HUES64 (cell line): ENCODE data around the gene AP1S2.
"Not testable (repeated sequence)": the region's sequence is repeated elsewhere in the genome, so short reads cannot be mapped to it uniquely, and the experiment has no call there.

ENCODE experiments used
- H3K27ac ChIP-seq: 2 replicates; pipeline ENCODE4 v1.7.0; 2013; ENCODE audit warnings: low read depth, low read length, inconsistent platforms
- H3K27me3 ChIP-seq: 2 replicates; pipeline ENCODE4 v1.6.1; 2013; ENCODE audit warnings: mild to moderate bottlenecking, low read length; ENCODE audit not compliant: insufficient read depth
- H3K36me3 ChIP-seq: 2 replicates; pipeline ENCODE4 v1.6.1; 2013; ENCODE audit warnings: mild to moderate bottlenecking, low read length; ENCODE audit not compliant: insufficient read depth
- H3K4me1 ChIP-seq: 2 replicates; pipeline ENCODE4 v1.6.1; 2013; ENCODE audit warnings: mild to moderate bottlenecking, low read length, moderate library complexity; ENCODE audit not compliant: insufficient read depth
- H3K4me3 ChIP-seq: 2 replicates; pipeline ENCODE4 v1.5.1; 2013; ENCODE audit warnings: mild to moderate bottlenecking, low read length, moderate library complexity
- H3K9ac ChIP-seq: 2 replicates; pipeline ENCODE4 v1.6.1; 2013; ENCODE audit warnings: mild to moderate bottlenecking, low read depth, low read length
- H3K9me3 ChIP-seq: 2 replicates; pipeline ENCODE4 v1.6.1; 2013; ENCODE audit warnings: low read depth, low read length; ENCODE audit not compliant: insufficient read depth
- WGBS: fragments of 150-250, 120-280 bp; methylation state at CpG from one replicate; pipeline ENCODE4 v1.1.7; 2013; ENCODE audit warnings: missing lambda C conversion rate; 5-methylcytosine and 5-hydroxymethylcytosine counted together

The AP1S2 gene

GRCh38 chrX:15854080-15854655, 445 bp downstream of the AP1S2 start:
- peaks cover 39% of the 10 kb centered on the region for H3K36me3 ChIP-seq
- no peaks in the 10 kb centered on the region for H3K9me3 ChIP-seq
- H3K4me3 ChIP-seq = peak overlapping the region; percentile 99
- H3K27ac ChIP-seq = peak overlapping the region; percentile 77
- under 1% methylated on average over 55 of the region's 65 CpGs for WGBS
- no peaks in the 10 kb centered on the region for H3K27me3 ChIP-seq
- peaks cover 37% of the 10 kb centered on the region for H3K4me1 ChIP-seq
- peak overlapping the region; percentile 75 for H3K9ac ChIP-seq

- no peaks in the 10 kb centered on the region for H3K27me3 ChIP-seq
- H3K36me3 ChIP-seq = peaks cover 45% of the 10 kb centered on the region
- peak overlapping the region; percentile 99 for H3K4me3 ChIP-seq
- peak overlapping the region; percentile 77 for H3K27ac ChIP-seq
- peak overlapping the region; percentile 75 for H3K9ac ChIP-seq
- no peaks in the 10 kb centered on the region for H3K9me3 ChIP-seq
- 2% methylated on average over 9 of the region's 14 CpGs for WGBS
- peaks cover 41% of the 10 kb centered on the region for H3K4me1 ChIP-seq
Measured at GRCh38 chrX:15853586-15854079, 980 bp downstream of the AP1S2 start.

- Histone ChIP-seq H3K36me3 (peaks cover 86% of the 10 kb centered on the region), H3K27me3 (no peaks in the 10 kb centered on the region), H3K9me3 (no peaks in the 10 kb centered on the region), H3K27ac (no peak overlapping the region), H3K4me3 (no peak overlapping the region), H3K4me1 (peaks cover 30% of the 10 kb centered on the region), H3K9ac (no peak overlapping the region)
- 58% methylated on average over 5 of the region's 5 CpGs for WGBS
Measured at GRCh38 chrX:15849555-15849954, 5.1 kb downstream of the AP1S2 start.

- Histone ChIP-seq H3K27me3 (no peaks in the 10 kb centered on the region), H3K36me3 (peaks cover 95% of the 10 kb centered on the region), H3K9ac (no peak overlapping the region), H3K27ac (no peak overlapping the region), H3K9me3 (no peaks in the 10 kb centered on the region), H3K4me1 (peaks cover 30% of the 10 kb centered on the region), H3K4me3 (no peak overlapping the region)
- no CpG with 5 or more reads among the region's 1 CpG for WGBS
Measured at GRCh38 chrX:15848576-15848975, 6.0 kb downstream of the AP1S2 start.

- Histone ChIP-seq H3K27ac (no peak overlapping the region), H3K9ac (no peak overlapping the region), H3K4me1 (peaks cover 10% of the 10 kb centered on the region; the same call in 1 of the 2 replicates), H3K27me3 (no peaks in the 10 kb centered on the region), H3K9me3 (no peaks in the 10 kb centered on the region), H3K36me3 (peaks cover 97% of the 10 kb centered on the region), H3K4me3 (no peak overlapping the region)
Measured at GRCh38 chrX:15843960-15844359, 10.7 kb downstream of the AP1S2 start.

- Histone ChIP-seq H3K36me3 (peaks cover 92% of the 10 kb centered on the region), H3K27me3 (no peaks in the 10 kb centered on the region), H3K4me3 (no peak overlapping the region), H3K27ac (no peak overlapping the region), H3K4me1 (no peaks in the 10 kb centered on the region), H3K9me3 (no peaks in the 10 kb centered on the region), H3K9ac (no peak overlapping the region)
- WGBS = 88% methylated on average over 1 of the region's 2 CpGs
Measured at GRCh38 chrX:15841853-15842516, 12.6 kb downstream of the AP1S2 start.

GRCh38 chrX:15838017-15838416, 16.6 kb downstream of the AP1S2 start:
- 0 out of 2 replicates have a peak, but pooled peaks cover under 1% of the 10 kb centered on the region for H3K4me1 ChIP-seq
- WGBS = 97% methylated on average over 3 of the region's 3 CpGs
- H3K9ac ChIP-seq = no peak overlapping the region
- no peak overlapping the region for H3K4me3 ChIP-seq
- H3K36me3 ChIP-seq = peaks cover 78% of the 10 kb centered on the region
- no peaks in the 10 kb centered on the region for H3K27me3 ChIP-seq
- H3K9me3 ChIP-seq = no peaks in the 10 kb centered on the region
- no peak overlapping the region for H3K27ac ChIP-seq

GRCh38 chrX:15834827-15835595, 19.6 kb downstream of the AP1S2 start:
- Histone ChIP-seq H3K36me3 (peaks cover 57% of the 10 kb centered on the region), H3K27me3 (no peaks in the 10 kb centered on the region), H3K9ac (no peak overlapping the region), H3K4me1 (0 out of 2 replicates have a peak, but pooled peaks cover 4% of the 10 kb centered on the region), H3K27ac (no peak overlapping the region), H3K9me3 (no peaks in the 10 kb centered on the region), H3K4me3 (no peak overlapping the region)
- WGBS = 87% methylated on average over 4 of the region's 5 CpGs

GRCh38 chrX:15834053-15834452, 20.6 kb downstream of the AP1S2 start:
- Histone ChIP-seq H3K4me1 (0 out of 2 replicates have a peak, but pooled peaks cover 4% of the 10 kb centered on the region), H3K9ac (no peak overlapping the region)
- 72% methylated on average over 2 of the region's 3 CpGs for WGBS

GRCh38 chrX:15831347-15831746, 23.3 kb downstream of the AP1S2 start:
- not testable (repeated sequence) for H3K27ac ChIP-seq, H3K9me3 ChIP-seq, H3K4me3 ChIP-seq, H3K9ac ChIP-seq, H3K27me3 ChIP-seq, H3K4me1 ChIP-seq
- peaks cover 58% of the 10 kb centered on the region for H3K36me3 ChIP-seq
- no CpG with 5 or more reads among the region's 2 CpGs for WGBS

More at GRCh38 chrX:15834053-15834452, 20.6 kb downstream of the AP1S2 start:
- no peaks in the 10 kb centered on the region for H3K9me3 ChIP-seq
- H3K36me3 ChIP-seq = peaks cover 57% of the 10 kb centered on the region
- no peak overlapping the region for H3K4me3 ChIP-seq
- no peaks in the 10 kb centered on the region for H3K27me3 ChIP-seq
- no peak overlapping the region for H3K27ac ChIP-seq

- Histone ChIP-seq H3K4me3 (no peak overlapping the region), H3K36me3 (peaks cover 45% of the 10 kb centered on the region), H3K9ac (no peak overlapping the region), H3K9me3 (no peaks in the 10 kb centered on the region), H3K27me3 (no peaks in the 10 kb centered on the region), H3K4me1 (0 out of 2 replicates have a peak, but pooled peaks cover 4% of the 10 kb centered on the region), H3K27ac (no peak overlapping the region)
- WGBS = 100% methylated on average over 1 of the region's 1 CpG
Measured at GRCh38 chrX:15829217-15829616, 25.4 kb downstream of the AP1S2 start.
